Mucosa of gallbladder (tissue), 1 donor: ENCODE results near the gene CACNA1H. TPM values are rescaled to one million over a fixed set of nuclear protein-coding genes. Genes with fewer than 3 reads are reported as not detected.

Source experiments
- DNase-seq: peaks from one replicate; pipeline ENCODE4 v3.0.0-alpha.2; 2020; ENCODE audit warnings: low spot score
- total RNA-seq: library from RNA; stranded (reverse); gene quantifications from one replicate; pipeline ENCODE4 v1.2.1, GENCODE V29; 2021
- donor health status: DM: no; HTN: no; CAD: no.

Gene CACNA1H
- total RNA-seq, 1 donor from 2014 or later = 133 TPM

DNA sequence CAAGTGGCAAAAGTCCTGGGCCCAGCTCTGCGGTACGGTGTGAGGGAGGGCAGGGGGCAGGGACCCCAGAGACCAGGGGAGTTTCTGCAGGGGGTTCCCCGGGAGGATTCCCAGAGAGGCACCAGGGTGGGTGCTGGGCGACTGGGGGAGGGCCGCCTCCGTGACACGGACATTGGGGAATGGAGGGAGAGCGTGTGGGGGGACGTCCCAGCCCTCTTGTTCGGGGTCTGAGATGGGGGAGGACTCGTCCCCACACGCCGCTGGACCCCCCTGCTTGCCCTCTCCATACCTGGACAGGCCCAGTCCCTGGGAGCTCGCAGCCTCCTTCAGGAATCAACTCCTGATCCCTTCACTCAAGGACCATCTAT is 30.5 kb upstream of the CACNA1H start:
- no peak for DNase-seq

DNA sequence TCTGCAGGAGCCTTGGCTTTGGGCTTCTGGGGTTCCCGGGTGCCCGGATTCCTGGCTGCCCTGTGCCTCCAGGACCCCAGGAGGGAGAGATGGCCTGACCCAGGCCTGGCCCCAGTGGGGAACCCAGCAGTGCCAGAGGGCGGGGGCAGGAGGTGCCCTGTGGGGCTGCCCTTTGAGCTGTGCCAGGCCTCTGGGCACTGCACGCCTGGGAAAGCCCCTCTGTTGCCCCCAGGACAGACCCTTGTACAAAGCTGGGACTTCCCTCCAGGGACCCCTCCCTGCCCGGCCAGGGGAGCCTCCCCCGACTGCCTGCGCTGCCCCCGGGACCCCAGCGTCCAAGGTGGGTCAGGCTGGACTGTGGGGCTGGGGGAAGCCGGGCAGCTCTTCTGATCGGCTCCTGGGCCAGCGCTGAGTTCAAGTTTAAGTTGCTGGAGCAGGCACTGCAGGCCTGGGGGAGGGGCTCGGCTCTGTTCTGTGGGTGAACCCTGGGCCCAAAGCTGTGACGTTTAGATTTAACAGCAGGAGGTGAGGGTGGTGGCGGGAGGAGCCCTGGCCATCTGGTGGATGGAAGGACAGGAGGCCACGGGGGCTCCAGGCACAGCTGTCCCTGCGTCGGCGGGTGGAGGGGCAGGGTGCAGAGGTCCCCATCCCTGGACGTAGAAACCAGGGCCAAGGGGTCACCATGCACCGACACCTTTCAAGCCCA is 29.2 kb upstream of the CACNA1H start:
- no peak for DNase-seq

DNA sequence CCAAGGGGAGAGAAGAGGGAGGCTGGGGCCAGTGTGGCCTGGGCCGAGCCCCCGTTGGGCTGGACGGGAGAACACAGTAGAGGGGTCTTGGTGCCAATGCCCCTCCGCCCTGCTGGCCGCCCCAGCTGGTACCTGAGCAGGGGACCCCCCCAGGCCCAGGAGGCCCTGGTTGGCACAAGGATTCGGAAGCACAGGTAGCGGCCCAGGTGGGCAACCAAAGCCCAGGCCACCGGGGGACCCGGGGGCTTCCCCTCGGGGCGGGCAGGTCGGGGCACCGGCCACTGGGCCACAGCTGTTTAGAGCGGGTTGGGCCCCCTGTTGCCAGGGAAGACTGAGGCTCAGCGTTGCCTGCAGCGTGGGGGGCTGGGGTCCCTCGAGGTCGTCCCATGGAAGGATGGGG is 28.6 kb upstream of the CACNA1H start:
- no peak for DNase-seq

DNA sequence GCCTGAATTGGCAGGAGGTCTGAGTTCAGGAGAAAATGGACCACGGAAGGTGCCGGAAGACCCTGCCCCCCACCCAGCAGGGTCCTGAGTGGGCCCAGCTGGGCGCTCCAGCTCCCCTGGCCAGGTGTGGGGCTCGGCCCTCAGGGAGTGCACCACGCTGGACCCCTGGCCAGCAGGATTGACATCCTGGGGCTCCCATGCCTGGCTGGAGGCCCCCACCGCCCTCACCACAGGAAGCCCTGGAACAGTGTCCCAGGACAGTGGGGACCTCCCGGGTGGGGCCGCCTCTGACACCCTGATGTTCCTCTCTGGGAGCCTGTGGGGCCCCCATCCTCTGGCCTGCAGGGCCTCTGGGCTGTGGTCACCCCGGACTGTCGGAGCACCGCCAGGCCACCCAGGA is 28.1 kb upstream of the CACNA1H start:
- no peak for DNase-seq

DNA sequence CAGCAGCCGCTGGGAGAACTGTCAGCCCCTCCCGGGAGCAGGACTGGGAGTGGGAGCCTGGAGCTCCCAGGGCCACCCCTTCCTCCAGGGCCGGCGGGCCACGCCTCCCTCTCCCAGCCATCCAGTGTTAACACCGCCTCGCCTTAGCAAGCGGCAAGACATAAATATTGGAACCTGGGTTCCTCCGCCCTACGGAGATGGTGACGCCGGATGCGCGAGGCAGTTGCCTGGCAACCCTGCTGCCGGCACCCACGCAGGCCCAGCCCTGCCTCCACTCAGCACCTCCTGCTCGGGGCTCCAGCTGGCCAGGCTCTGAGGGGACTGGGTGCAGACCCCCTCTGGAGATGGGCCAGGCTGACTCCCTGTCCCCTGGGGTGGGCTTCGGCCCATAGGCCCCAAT is 27.4 kb upstream of the CACNA1H start:
- DNase-seq = peak; percentile 67

DNA sequence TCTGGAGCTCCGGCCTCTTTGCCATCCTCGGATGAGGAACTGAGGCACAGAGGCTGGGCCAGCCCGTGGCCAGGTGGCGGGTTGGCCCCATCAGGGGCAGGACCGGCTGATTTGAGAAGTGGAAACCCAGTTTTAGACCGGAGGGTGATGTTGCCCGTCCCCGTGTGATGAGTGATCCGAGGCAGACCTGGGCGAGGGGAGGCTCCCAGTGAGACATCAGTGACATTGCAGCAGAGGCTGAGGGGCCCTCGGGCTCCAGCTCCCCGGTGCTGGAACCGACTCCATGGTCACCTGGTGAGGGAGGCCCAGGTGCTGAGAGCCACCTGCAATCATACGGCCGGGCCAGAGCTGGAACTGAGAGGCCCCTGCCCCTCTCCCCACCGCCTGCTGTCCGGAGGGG is 26.9 kb upstream of the CACNA1H start:
- DNase-seq = no peak

DNA sequence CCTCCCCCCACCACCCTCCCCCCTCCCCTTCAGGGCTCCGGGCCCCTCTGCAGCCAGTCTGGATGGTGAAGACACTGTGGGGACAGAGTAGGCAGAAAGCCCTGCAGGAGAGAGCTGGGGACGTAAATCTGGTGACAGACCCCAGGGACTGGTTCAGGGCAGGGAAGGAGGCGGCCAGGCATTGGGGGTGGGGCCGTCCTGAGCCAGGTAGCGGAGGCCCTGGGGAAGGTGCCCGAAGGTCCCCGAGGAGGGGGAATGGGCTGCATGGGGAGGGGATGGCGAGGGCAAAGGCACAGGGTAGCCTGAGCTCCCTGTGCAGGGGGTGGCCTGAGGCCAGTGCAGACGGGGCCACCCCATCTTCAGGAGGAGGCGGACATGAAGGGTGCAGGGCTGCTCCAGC is 26.3 kb upstream of the CACNA1H start:
- no peak for DNase-seq

DNA sequence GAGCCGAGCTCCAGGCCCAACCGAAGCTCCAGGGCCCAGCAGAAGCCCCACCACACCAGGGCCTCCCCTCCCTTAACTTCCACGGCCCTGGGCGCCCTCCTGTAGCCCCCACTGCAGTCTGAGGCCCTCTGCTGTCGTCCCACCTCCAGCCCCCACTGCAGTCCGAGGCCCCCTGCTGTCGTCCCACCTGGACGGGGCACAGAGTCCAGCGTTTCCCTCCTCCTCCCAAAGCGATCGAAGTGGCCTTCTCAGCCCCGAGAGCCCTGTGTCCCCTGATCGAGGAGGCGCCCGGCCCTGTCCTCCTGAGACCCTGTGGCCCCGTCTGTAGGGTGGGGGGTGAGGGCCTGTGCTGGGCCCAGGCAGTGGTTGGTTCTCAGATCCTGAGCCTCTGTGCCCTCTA is 25.8 kb upstream of the CACNA1H start:
- DNase-seq = no peak

DNA sequence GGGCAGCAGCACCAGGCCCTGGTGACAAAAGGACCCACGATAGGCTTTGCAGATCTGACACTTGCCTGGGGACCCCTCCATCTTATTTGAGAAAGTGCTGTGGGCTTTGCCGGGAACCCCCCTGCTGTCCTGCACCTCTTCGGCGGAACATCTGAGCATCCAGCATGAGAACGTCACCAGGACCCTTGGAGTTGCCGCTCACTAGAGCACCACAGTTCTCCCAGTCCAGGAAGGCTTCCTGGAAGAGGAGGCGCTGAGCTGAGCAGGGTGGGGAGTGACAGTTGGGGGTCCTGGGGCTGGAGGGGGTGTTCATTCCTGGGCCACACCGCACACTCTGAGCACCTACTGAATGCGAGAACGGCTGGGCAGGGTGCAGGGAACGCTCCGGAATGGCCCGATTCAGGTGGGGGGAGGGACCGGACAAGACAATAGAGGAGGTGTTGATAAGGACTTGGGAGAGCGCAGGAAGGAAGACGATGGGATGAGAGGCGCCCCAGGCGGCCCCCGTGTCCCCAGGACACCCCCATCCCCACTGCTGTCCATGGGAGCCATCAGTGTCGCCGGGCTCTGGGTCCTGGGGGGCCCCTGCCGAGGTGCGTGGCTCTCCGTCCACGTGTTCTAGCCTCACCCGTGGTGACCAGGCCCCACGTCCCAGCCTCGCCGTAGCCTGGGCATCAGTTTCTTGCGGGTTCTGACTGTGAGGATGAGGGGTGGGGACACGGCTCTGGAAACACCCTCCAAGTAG is 24.8 kb upstream of the CACNA1H start:
- no peak for DNase-seq

DNA sequence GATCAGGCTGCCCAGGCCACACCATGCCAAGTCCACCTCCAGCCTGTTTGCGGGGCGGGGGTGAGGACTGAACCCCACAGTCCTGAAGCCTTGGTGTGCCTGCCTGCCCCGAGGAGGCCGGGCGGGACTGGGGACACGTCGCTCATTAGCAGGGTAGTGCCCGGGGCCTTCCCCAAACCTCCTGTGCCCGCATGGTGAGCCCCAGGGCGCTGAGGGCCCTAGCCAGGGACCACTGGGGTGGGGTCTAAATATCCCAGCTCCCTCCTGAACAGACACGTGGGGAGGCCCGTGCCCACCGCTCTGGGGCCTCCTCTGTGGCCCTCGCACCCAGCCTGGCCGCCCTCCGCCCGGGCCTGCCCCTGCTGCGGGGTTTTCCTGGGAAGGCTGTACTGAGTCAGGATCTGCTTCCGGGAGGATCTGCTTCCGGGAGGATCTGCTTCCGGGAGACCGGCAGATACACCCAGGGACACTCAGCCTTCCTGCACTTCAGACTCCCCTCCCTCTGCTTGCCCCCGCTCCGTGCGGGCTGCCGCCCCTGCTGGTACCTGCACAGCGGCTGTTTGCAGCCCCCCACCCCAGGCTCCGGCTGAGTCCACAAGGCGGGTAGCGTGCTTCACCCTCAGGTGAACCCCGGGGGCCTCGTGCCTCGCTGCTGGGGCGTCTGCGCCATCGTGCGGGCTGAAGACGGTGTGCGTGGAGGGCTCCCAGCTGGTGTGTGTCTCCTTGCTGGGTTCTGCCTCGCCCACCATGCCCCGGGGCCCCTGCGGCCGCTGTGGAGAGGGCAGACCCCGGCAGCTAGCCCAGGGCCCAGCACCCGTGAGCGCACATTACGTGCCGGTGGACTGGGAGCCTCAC is 23.6 kb upstream of the CACNA1H start:
- DNase-seq = no peak

DNA sequence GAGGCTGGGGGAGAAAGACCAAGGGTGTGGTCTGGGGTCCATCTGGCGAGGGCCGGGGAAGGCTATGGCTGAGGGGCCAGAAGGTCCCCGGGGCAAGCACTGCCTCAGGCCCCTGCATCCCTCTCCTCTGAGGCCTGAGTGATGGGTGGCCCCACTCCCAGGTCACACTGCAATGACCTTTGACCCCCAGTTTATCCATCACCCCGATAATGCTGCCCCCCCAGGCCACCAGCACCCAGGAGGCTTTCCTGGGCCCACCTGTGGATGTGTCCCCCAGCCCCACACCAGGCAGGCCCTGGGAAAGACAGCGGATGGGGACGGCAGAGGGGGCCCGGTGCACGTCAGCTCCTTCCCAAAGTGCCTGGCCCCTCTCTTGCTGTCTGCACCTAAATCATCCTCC is 22.5 kb upstream of the CACNA1H start:
- DNase-seq = no peak

DNA sequence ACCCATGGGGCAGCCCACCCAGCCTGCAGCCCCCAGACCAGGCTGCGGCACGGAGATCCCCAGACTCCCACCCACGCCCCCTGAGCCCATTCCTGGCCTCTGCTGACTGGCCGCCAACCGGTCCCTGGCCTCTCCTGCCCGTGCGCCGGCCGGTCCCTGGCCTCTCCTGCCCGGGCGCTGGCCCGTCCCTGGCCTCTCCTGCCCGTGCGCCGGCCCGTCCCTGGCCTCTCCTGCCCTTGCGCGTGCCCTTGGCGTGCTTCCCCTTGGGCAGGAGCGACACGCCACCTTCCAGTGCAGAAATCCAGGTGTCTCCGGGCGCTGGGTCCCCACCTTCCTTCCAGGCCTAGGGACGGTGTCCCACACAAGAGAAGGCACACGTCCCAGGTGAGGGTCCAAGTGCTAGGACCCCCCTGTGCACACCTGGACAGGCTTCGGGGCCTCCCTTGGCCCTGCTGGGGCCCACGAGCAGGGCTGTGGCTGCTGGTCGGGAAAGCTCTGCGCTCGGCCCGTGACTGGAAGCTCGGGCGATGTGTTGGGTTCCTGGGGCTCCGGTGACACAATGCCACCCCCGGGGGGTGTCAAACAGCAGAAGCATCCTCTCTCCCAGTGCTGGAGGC is 21.4 kb upstream of the CACNA1H start:
- DNase-seq = no peak

DNA sequence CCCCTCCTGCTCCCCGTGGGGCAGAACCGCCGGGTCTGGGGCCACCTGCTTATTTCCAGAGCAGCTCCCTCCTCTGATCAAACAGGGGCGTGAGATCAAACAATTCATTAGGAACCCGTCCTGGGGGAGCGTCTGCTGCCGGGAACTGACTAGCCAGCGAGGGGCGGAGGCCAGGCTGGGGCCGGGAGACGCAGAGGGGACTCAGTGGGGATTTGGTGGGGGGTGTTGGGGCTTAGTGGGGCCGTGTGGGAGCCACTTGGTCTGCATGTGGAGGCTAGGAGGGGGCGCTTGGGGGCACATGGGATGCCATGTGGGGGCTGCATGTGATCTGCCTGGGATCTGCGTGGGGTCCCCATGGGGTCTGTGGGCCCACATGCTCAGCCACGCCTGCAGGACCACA is 20.5 kb upstream of the CACNA1H start:
- no peak for DNase-seq

DNA sequence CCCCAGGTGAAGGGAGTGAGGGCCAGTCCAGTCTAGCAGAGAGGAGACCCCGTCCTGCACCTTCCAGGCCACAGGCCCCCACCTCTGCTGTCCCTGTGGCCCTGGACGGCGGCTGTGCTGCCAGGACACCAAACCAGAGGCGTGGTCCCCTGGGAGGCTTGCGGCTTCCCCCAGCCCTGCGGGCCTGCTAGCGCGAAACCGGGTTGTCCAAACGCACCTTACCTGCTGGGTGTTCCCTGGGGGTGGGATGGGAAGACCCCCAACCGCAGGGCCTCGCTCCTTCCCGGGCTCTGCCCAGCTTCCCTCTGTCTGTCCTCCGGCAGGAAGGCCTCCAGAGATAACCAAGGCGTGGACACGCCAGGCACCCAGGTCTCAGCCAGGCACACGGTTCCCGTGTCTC is 19.6 kb upstream of the CACNA1H start:
- DNase-seq = no peak

DNA sequence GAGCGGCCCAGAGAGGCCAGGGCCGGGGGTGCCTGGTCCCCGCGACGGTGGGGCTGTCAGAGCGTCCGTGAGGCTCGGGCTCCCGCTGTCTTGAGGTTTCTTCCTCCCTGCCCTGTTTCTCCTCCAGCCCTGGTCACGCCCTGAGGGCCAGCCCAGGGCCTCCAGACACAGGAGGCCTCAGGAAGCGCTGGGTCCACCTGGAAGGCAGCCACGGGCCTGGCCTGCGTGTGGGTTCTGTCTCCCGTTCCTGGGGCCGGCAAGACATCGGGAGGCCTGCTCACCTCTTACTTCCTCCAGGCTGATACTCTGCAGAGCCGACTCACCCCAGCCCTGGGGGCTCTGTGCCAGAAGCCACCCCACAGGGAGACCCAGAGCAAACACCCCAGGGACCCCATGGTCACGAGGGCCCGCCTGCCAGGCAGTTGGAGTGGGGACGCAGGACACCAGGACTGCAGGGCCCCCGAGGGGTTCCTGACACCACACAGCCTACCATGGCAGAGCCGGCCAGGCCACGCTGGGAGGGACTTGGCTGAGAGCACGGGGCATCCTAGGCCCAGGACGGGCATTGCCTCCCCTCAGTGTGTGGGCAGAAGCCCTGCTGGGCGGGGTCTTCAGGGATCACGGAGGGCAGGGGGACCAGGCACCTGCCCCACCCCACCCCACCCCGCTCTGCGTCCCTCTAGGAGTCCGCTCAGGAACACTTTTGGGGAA is 18.9 kb upstream of the CACNA1H start:
- peak; percentile 38 for DNase-seq

DNA sequence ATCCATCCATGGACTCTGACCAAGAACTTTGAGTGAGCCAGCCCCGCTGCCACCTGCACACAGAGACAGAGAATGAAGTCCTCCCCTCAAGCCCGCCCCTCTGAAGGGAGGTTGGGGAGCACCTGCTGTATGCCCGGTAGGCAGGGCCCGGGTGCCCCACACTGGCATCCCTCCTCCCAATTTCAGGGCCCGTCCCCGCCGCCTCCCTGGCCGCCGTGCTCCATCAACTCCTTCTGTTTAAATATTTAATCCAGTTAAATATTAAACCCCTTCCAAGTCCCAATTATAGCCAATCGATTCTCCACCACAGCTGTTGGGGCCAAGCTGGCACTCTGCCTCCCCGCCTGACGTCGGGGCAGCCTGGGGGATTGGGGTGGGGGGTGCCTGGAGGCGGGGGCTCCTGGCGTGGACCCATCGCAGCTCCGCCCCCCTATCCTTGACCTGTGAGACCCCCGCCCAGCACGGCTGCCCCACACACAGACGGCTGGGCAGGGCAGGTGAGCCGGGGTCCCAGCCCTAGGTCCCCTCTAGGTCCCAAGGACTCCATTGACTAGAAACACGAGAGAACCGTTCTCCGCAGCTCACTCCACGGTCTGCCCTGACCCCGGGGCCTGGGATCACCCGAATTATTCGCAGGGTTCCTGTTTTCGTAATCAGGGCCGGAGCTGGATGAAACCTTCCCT is 18.0 kb upstream of the CACNA1H start:
- DNase-seq = peak; percentile 61

DNA sequence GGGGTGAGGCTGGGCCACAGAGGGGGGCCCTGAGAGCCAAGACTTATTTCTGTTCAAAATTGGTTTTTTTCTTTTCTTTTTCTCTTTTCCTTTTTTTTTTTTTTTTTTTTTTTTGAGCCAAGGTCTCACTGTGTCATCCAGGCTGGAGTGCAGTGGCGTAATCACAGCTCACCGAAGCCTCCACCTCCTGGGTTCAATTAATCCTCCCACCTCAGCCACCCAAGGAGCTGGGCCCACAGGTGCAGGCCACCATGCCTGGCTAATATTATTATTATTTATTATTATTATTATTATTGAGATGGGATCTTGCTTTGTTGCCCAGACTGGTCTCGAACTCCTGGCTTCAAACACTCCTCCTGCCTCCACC is 17.5 kb upstream of the CACNA1H start:
- DNase-seq = no peak

DNA sequence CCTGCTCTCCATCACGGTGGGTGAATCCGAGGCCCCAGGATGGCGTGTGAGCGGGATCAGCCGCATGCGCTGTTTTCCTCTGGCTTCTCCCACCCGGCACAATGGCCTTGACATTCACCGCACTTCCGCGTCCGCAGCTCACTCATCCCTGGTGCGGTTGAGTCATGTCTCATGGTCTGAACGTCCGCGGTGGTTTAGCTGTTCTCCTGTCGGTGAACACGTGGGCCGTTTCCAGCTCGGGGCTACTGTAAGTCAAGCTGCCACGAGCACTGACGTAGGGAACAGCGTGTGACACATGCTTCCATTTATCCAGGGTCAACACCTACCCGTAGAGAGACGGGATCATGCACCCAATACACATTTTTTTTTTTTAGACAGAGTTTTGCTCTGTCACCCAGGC is 15.3 kb upstream of the CACNA1H start:
- DNase-seq = peak; percentile 85

DNA sequence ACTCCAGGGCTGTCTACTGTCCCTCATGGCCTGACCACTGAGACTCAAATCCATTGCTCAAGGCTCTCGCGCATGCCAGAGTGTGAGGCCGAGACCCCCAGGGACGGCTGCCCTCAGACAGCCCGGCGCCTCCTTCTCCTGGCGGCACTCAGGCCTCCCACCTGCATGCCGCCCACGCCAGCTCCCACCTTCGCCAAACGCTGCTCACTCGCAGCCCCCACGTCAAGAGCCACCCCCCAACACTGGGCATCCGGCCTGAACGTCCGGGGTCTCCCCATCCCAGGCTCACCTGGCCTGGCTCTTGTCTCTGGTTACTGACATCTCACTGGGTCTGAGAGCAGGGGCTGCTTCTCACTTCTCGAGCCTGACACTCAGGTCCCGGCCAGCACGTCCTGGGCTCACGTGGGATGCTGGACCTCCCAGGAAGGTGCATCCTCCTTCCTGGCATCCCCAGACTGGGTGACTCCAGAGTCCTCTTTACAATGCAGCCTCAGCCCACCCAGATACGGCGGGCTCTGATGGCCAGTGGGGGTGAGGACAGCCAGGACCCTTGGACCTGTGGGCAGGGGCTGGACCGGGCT is 12.2 kb upstream of the CACNA1H start:
- DNase-seq = no peak

DNA sequence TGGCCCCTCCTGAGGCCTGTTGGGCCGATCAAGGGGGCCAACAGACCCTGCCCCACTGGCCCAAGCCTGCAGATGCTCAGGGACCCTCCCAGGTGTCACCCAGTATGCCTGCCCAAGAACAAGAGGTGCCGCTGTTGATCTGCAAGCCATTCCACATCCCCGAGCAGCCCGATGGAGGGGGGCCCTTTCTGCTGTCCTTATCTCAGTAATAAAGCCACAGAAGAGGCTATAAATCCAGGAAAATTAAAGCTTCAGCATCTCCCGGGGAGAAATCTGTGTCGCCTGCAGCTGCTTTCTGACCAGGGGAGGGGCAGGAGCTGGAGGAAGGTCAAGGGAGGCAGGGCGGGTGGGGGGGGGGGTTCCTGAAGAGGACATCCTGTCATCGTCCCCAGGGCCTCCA is 11.7 kb upstream of the CACNA1H start:
- no peak for DNase-seq

DNA sequence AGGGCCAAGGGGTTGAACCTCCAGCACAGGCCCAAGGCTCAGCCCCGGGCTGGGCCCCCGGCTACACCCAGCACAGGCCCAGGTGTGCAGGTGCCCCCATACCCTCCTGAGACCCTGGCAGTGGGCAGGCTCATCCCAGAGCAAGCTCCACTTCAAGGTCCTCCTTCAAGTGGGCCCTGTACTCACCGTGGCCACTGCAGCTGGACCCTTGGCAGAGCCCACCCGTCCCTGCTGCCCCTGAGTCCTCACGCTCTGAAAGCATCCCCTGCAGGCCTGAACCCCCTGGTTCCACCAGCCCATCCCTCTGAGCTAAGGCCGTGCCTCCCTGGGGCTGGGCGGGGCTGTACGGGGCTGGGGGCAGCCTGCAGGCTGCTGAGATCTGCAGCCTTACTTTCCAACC is 11.2 kb upstream of the CACNA1H start:
- no peak for DNase-seq
